Epithelial cell of prostate (primary cell): ENCODE data around the gene SERPINA1.

ENCODE experiments used
- DNase-seq: peaks from one replicate; pipeline ENCODE4 v3.0.0-alpha.2; 2011; ENCODE audit warnings: low read depth, low spot score
- H3K27ac ChIP-seq: fragments of 450-650 bp; 2 replicates; pipeline ENCODE4 v1.5.1; 2017; ENCODE audit warnings: mild to moderate bottlenecking

The SERPINA1 gene

GRCh38 chr14:94330432-94330831, 58.0 kb downstream of the SERPINA1 start:
- no peak for DNase-seq
- H3K27ac ChIP-seq, result no peak overlapping the region

GRCh38 chr14:94329857-94330256, 58.5 kb downstream of the SERPINA1 start:
- H3K27ac ChIP-seq, result no peak overlapping the region
- DNase-seq, result no peak

DNA sequence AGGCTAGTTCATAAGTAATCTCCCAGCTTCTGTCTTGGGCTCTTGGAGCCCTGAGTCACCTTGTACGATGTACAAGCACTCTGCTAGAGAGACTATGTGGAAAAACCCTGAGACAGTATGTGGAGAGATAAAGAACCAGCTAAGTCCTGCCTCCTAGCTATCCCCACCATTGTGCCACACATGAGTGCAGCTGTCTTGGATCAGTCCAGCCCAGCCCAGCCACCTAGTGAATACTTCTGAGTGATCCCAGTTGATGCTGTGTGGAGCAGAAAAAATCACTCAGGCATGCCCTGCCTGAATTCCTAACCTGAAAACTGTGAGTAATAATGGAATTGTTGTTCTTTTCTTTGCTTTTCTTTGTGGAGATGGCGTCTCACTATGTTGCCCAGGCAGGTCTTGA, 60.2 kb downstream of the SERPINA1 start:
- no peak overlapping the region for H3K27ac ChIP-seq
- no peak for DNase-seq
